ENCODE results near the gene CDK5. TPM values are rescaled to one million over a fixed set of nuclear protein-coding genes. Genes with fewer than 3 reads are reported as not detected.

The CDK5 gene
- 17.9 and 18.8 TPM in 2 replicates for total RNA-seq

DNA sequence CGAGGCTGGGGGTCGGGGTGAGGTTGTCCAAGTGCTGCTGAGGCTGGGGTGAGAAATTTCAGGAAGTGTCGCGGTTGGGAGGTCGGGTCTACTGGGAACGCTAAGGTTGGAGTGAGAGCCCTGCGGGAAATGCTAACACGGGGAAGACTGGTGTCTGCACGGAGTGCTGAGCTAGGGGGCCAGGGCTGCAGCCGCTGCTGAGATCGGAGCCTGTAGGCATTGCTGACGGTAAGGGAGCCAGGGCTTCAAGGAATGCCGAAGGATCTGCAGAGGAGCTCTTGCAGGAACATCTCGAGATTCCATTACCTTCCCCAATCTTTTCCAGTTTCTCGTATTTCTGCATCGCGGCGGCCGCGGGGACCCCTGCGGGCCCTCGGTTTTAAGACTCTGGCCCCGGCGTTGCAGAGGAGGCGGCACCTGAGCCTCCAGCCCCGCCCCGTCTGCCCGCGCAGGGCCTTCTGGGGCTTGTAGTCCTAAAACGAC, at the start of gene CDK5:
CDK5 (minus strand) TSS at position 392 of the 483 bp plus-strand sequence; CDS start at position 343, 49 bp downstream.

DNA sequence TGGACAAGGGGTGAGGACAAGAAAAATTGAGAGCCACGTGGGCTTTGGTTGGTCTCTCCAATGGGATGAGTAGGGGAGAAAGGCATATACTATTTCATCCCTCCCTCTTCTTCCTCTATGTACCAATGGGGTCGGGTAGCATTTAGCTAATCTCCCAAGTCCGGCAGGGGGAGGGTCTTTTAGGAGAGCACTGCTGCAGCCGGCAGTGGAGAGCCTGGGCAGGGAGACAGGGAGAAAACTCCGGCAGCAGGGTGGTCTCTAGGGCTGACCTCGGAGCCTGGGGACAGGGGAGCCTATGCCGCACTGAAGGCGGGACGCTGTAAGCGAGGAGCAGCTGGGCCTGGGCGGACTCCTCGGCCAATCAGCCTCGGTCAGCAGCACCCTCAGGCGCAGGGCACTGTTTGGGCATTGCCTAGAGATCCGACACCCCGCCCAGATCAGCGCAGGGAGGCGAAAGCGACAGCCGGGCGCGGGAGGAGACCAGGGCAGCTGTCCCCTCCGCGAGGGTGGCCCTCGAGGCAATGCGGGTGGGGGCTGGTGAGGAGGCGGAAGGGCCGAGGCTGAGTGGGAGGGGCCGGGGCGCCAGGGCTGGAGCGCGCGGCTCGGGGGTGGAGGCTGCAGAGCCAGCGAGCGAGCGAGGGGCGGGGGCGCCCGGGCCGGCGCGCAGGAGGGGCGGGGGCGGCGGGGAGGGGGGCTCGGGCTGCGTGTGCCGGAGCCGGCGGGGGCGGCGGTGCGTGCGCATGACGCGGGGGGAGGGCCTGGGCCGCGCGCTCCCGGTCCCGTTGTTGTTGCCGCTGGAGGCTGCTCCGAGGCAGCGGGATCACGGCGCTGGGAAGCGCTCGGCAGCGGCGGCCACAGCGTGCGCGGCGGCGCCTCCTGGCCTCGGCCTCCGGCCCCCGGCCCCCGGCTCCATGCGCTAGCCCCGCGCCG, 28.3 kb upstream of the CDK5 start, which contains the start of gene AGAP3:
AGAP3 (plus strand) TSS at position 785 of the 930 bp plus-strand sequence. CDS start 267 bp downstream, outside the sequence.

DNA sequence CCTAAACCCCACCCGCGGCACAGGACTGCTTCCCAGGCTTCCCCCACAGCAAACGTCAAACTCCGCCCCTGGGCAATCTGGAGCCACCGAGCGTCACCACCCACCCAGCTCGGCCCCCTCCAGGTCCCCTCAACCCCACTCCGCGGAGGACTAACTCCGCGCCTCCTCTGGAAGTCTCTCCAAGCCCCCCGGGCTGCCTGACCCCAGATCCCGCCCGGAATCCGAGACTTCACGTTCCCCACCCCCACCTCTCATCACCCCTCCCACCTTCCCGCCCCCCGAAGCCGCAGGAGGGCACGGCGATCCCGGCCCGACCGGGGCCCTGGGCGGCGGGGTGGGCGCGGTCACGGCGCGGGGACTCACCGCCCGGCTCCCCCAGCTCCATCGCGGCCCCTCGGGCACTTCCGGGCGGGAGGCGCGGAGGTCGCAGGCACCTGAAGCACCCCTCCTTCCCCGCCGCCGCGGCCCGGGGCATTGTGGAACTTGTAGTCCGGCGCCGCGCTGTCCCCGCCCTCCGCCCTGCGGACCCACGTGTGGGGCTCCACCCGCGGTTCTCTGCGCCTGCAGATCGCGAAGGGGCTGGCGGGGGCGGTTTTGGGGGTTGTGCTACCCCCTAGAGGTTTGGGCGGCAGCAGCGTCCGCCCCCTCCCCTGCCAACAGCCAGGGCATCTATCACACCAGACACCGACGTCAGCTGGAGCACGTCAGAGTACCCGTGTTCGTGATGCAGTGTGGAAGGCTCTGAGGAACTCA, 25.6 kb upstream of the CDK5 start, which contains the start of gene TMUB1:
TMUB1 (minus strand) TSS at position 423 of the 753 bp plus-strand sequence. CDS start 930 bp downstream, outside the sequence.

DNA sequence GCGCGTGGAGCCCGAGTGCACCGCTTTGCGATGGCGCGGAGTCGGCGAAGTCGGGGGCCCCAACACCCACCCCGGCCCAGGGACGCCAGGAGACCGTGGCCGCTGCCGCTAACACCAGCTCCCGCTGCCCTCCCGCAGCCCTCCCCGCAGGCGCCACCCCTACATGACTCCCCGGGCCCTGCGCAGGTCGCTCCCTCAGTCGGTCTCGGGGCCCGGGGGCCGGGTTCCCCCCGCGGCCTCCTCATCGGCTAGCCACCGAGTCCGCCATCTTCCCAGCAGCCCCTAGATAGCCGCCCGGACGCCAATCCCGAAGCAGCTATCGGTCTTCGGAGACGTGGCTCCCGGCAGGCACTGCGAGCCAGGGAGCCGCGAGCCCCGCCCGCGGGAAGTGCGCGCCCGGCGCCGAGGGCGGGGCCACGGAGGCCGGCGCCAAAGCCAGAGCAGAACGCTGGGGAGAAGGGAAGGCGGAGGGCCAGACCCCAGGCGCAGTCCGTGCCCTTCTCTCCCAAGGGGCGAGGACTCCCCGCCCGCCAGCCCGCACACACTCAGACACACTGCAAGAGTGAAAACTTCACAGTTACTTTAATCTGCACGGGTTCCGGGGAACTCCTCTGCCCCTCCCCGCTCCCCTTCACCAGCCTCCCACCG, 22.9 kb upstream of the CDK5 start, which contains the start of gene FASTK:
FASTK (minus strand) TSS at position 288 of the 648 bp plus-strand sequence; CDS start at position 245, 43 bp downstream.

DNA sequence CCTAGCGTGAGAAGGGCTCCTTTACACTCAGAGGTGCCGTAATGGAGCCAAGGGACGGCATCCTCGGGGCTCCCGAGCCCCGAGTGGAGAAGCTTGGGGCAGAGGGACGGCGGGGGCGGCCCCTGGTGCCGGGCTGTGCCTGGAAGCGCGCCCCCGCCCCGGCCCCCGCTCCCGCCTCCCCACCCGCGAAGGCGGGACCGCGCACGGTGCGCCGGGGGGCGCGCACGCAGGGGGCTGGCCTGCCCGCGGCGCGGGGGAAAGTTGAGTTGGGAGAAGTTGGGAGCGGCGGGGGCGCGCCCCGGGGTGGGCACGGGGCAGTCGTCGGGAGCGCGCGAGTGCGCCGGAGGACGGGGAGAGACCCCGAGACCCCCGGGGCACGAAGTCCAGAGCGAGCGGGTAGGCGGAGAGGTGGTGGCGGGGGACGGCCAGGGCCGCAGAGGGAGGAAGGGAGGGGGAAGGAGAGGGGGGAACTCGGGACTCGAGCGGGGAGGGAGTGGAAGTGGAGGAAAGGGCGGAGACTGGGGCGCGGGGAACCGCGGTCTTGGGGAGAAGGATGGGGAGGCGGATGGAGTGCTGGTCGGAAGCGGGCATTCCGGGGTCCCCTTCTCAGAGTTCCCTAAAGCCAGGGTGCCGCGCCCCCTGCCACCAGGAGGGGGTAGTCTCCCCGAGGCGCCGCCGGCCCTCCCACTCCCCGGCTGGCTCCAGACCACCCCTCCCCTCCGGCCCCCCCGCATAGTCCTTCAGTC, 1.8 kb upstream of the CDK5 start, which contains the start of gene SLC4A2:
SLC4A2 (plus strand) TSS at position 223 of the 746 bp plus-strand sequence. CDS start 2,399 bp downstream, outside the sequence.

DNA sequence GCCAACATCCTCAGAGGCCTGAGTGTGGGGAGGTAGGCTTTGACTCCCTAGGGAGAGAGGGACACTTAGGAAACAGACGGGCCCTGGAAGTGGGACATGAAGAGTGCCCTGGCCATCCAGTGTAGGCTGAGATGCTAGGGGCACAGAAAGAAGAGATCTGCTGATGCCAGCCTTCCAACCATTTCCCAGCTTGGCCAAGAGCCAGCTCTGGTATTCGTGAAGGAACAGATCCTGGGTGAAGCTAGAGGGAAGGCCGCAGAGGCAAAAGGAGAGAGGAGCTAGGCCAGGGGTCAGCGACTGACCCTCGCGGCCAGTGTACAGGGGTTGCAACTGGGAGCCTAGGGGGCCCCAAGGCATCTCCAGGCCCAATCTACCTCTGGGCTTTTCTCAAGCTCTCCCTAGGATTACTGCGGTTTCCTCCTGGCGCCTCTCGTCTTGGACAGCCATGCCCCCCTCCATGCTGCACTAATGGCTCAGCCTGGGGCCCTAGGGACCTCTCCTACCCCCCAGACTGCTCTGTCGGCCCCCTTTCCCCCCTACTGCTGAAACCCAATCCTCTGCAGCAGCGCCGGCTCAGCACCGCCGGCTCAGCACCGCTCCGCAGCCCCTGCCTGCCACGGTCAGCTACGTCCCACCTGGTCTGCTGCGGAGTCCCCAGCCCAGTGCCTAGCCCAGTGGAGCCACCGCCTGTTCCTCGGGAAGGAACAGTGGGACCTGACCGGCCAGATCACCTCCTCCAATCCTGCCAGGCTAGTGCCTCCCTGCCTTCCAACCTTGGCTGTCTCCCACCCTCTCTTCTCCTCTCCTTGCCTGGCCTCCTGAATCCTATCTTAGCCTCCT, 9.5 kb downstream of the CDK5 start, which contains the start of gene ASIC3:
ASIC3 (plus strand) TSS at position 556 of the 840 bp plus-strand sequence. CDS start 355 bp downstream, outside the sequence.

DNA sequence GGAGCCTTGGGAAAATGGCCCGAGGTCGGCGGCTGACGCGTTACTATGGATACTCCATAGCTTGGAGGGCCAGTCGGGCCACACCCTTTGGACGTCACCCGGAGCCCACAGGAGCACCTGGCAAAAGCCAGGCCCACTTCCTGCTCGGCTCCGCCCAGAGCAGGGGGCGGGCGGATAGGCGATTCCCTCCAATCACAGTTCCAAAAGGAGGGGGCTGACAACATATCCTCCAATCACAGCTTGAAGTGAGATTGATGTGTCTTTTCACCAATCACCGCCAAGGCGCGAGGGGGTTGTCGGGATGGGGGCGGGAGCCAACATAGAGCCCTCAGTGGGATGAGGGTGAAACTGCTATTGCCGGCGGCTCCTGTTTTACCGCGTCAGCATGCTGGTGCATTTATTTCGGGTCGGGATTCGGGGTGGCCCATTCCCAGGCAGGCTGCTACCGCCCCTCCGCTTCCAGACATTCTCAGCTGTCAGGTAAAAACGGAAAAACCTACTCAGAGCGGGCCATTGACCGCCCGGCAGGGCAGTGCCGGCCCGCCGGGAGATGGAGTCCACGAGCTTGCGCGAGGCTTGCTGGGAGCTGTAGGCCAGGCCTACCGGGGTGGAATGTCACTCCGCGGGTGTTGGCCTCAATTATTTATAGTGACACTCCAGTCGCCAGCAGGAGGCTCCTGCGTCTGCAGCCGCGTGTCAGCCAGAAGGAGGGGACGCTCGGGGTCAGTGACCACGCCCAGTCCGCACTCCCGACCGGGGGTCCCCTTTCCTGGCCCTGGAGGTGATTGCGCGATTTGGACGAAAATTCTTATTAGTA, 29.4 kb downstream of the CDK5 start, which contains the start of gene ABCB8:
ABCB8 (plus strand) TSS at position 320 of the 817 bp plus-strand sequence; CDS start at position 386, 66 bp downstream.

DNA sequence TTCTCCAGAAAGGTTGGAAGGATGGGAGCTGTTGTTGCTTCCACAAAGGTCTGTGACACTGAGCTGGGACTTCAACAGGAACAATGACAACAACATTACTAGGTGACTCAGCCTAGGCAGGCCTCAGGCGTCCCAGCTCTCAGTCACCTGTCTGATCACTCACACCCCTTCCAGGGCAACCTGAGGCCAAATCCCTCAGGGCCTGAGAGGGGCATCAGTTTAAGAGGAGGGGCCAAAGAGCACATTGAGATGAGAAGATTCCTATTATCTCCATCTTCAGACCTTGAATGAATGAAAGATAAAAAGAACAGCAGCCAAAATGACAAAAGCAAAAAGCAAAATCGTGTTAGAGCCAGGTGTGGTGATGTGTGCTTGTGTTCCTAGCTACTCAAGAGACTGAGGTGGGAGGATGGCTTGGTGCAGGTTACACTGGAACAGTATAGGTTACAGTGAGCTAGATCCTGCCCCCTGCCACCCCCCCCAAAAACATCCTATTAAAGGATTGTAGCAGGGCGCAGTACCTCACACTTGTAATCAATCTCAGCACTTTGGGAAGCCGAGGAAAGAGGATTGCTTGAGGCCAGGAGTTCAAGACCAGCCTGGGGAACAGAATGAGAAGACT, 33.2 kb downstream of the CDK5 start, which contains the start of gene ATG9B:
ATG9B (minus strand) TSS at position 60 of the 622 bp plus-strand sequence. CDS start 71 bp downstream, outside the sequence.

Other genes with a start within 250 kb of the CDK5 start
- not detected in 2 replicates for gene AOC1, start 205.4 kb downstream of the CDK5 start, total RNA-seq
- gene KCNH2, start 79.6 kb downstream of the CDK5 start, total RNA-seq: 0.13 and 0.79 TPM in 2 replicates
- 0.17 and 0.33 TPM in 2 replicates for gene NOS3, start 66.9 kb downstream of the CDK5 start, total RNA-seq
- gene ATG9B, start 33.4 kb downstream of the CDK5 start, total RNA-seq: 0.98 and 1.2 TPM in 2 replicates
- gene ABCB8, start 29.4 kb downstream of the CDK5 start, total RNA-seq: 34.2 and 37.6 TPM in 2 replicates
- 0.26 TPM in 2 replicates for gene ASIC3, start 9.4 kb downstream of the CDK5 start, total RNA-seq
- gene SLC4A2, start 1.7 kb upstream of the CDK5 start, total RNA-seq: 88.2 and 137 TPM in 2 replicates
- 75.0 and 92.8 TPM in 2 replicates for gene FASTK, start 22.9 kb upstream of the CDK5 start, total RNA-seq
- gene TMUB1, start 25.6 kb upstream of the CDK5 start, total RNA-seq: 25.5 and 26.2 TPM in 2 replicates
- gene AGAP3, start 28.6 kb upstream of the CDK5 start, total RNA-seq: 31.9 and 61.6 TPM in 2 replicates
- gene GBX1, start 109.8 kb upstream of the CDK5 start, total RNA-seq: not detected in 2 replicates
- gene ASB10, start 129.4 kb upstream of the CDK5 start, total RNA-seq: not detected in 2 replicates
- gene H2BK1, start 152.6 kb upstream of the CDK5 start, total RNA-seq: not detected in 2 replicates
- gene ABCF2, start 169.3 kb upstream of the CDK5 start, total RNA-seq: 40.4 and 54.2 TPM in 2 replicates
- gene CHPF2, start 174.6 kb upstream of the CDK5 start, total RNA-seq: 123 and 204 TPM in 2 replicates
- 37.1 and 38.7 TPM in 2 replicates for gene SMARCD3, start 190.8 kb upstream of the CDK5 start, total RNA-seq

All from smooth muscle cell of the pulmonary artery (primary cell).